Endothelial cell of umbilical vein (primary cell): ENCODE measurements around the gene NARS2. TPM values are rescaled to one million over a fixed set of nuclear protein-coding genes. Genes with fewer than 3 reads are reported as not detected.

Experiments
- BruUV-seq: library from RNA; stranded (reverse); fragments of 400-500 nt; replicated peaks from 2 replicates; lab custom pipeline; 2021; lab: Mats Ljungman, UMichigan
- CTCF ChIA-PET: fragments of 300-600, 350-600 bp; sonication (Branson Sonifier 250); formaldehyde crosslinking; loops from one replicate; lab custom pipeline; 2021; ENCODE audit warnings: antibody characterized with exemption, inconsistent platforms; lab: Charles Lee
- POLR2A ChIA-PET: fragments of 300-600, 350-600 bp; sonication (Branson Sonifier 250); formaldehyde crosslinking; loops from one replicate; lab custom pipeline; 2021; ENCODE audit warnings: antibody characterized with exemption, inconsistent platforms; lab: Charles Lee
- DNase-seq: peaks from one replicate; pipeline ENCODE4 v3.0.0-alpha.2; 2011; ENCODE audit warnings: low read depth, low spot score
- FAIRE-seq: peaks from 2 replicates; lab custom pipeline; 2011; peaks lifted over from hg19 to GRCh38; lab: Jason Lieb, UNC
- H2AFZ ChIP-seq: 2 replicates; pipeline ENCODE4 v1.6.0; 2012; ENCODE audit warnings: low read depth, low read length, control low read depth, inconsistent platforms
- H3K27ac ChIP-seq: 2 replicates; pipeline ENCODE4 v1.5.1; 2011; ENCODE audit warnings: low read depth, mild to moderate bottlenecking, control low read depth, low read length, moderate library complexity; ENCODE audit not compliant: insufficient read depth
- H3K27me3 ChIP-seq, 2 experiments: 2 replicates each; pipeline versions ENCODE4 v1.6.0 to v1.6.1; 2011; ENCODE audit warnings: low read length in 2 of 2, mixed read lengths in 1 of 2; ENCODE audit not compliant: control insufficient read depth in 2 of 2, insufficient read depth in 2 of 2
- H3K36me3 ChIP-seq, 2 experiments: 2 replicates in 1 of 2; 3 replicates in 1 of 2; pipeline ENCODE4 v1.5.1; 2011; ENCODE audit warnings: low read length in 2 of 2, mild to moderate bottlenecking in 1 of 2, moderate library complexity in 1 of 2; ENCODE audit not compliant: control insufficient read depth in 2 of 2, insufficient read depth in 2 of 2; ENCODE audit errors: extremely low read depth in 1 of 2
- H3K4me1 ChIP-seq: 3 replicates; pipeline ENCODE4 v1.5.1; 2011; ENCODE audit warnings: mild to moderate bottlenecking, low read length; ENCODE audit not compliant: control insufficient read depth, insufficient read depth; ENCODE audit errors: extremely low read depth
- H3K4me2 ChIP-seq: 2 replicates; pipeline ENCODE4 v1.6.1; 2011; ENCODE audit warnings: low read length, control low read depth, mixed read lengths; ENCODE audit not compliant: insufficient read depth
- H3K4me3 ChIP-seq, 3 experiments: fragments of 200-600 bp in 1 of 3; sonication (generic), shearing (Covaris generic) in 1 of 3; replicated peaks in 1 of 3; 2 replicates each; pipeline ENCODE4 v1.5.1; 2011 to 2016; ENCODE audit warnings: control low read depth in 3 of 3, low read length in 3 of 3, mild to moderate bottlenecking in 2 of 3, inconsistent platforms in 1 of 3, low read depth in 1 of 3, moderate library complexity in 1 of 3; ENCODE audit not compliant: insufficient read depth in 1 of 3
- H3K79me2 ChIP-seq: 2 replicates; pipeline ENCODE4 v1.6.0; 2012; ENCODE audit warnings: low read length, inconsistent platforms; ENCODE audit not compliant: control insufficient read depth, insufficient read depth
- H3K9ac ChIP-seq: replicated peaks from 2 replicates; pipeline ENCODE3; 2011; ENCODE audit warnings: low read length, control low read depth; ENCODE audit not compliant: insufficient read depth; ENCODE audit errors: extremely low read depth
- H3K9me1 ChIP-seq: replicated peaks from 3 replicates; pipeline ENCODE4 v1.6.0; 2011; ENCODE audit warnings: mild to moderate bottlenecking, low read length; ENCODE audit not compliant: control insufficient read depth, insufficient read depth; ENCODE audit errors: extremely low read depth
- H3K9me3 ChIP-seq: replicated peaks from 2 replicates; pipeline ENCODE4 v1.5.1; 2012; ENCODE audit warnings: low read length, inconsistent platforms; ENCODE audit not compliant: control insufficient read depth, insufficient read depth
- H4K20me1 ChIP-seq: replicated peaks from 2 replicates; pipeline ENCODE3; 2011; ENCODE audit warnings: mild to moderate bottlenecking, low read length; ENCODE audit not compliant: control insufficient read depth, insufficient read depth; ENCODE audit errors: extremely low read depth
- EZH2 ChIP-seq: IDR thresholded peaks from 2 replicates; pipeline ENCODE4 v1.6.1; 2012; ENCODE audit warnings: borderline replicate concordance, low read depth, mild to moderate bottlenecking, moderate library complexity, low read length, inconsistent platforms; ENCODE audit not compliant: severe bottlenecking
- FOS ChIP-seq: IDR thresholded peaks from 2 replicates; pipeline ENCODE4 v1.6.1; 2011; ENCODE audit warnings: mild to moderate bottlenecking, low read length, moderate library complexity, borderline replicate concordance; ENCODE audit not compliant: insufficient read depth
- GATA2 ChIP-seq: IDR thresholded peaks from 2 replicates; pipeline ENCODE4 v1.7.0; 2011; ENCODE audit warnings: low read depth, mild to moderate bottlenecking, moderate library complexity, mixed read lengths, low read length; ENCODE audit not compliant: insufficient read length, insufficient read depth
- JUN ChIP-seq: IDR thresholded peaks from 2 replicates; pipeline ENCODE4 v1.6.1; 2011; ENCODE audit warnings: borderline replicate concordance, low read depth; ENCODE audit not compliant: insufficient read length, insufficient read depth
- MYC ChIP-seq: IDR thresholded peaks from one replicate; pipeline ENCODE4 v1.6.1; 2011; ENCODE audit warnings: mild to moderate bottlenecking, low read depth, low read length
- POLR2A ChIP-seq: IDR thresholded peaks from 2 replicates; pipeline ENCODE4 v1.6.1; 2012; ENCODE audit warnings: low read depth, mild to moderate bottlenecking, control low read depth, low read length
- POLR2AphosphoS5 ChIP-seq: IDR thresholded peaks from 2 replicates; pipeline ENCODE4 v1.6.1; 2012; ENCODE audit warnings: low read depth, mild to moderate bottlenecking, control low read depth, low read length, moderate library complexity; ENCODE audit not compliant: insufficient read depth
- dilution Hi-C: fragments of 300-500 bp; cut with MboI; formaldehyde crosslinking; loops from one replicate; pipeline ENCODE4 v1.15.0; 2019; ENCODE audit warnings: low sequenced_read_pairs; ENCODE audit not compliant: extremely low pct_ligation_motif_present
- intact Hi-C: fragments of 100-400 bp; cut with micrococcal nuclease; formaldehyde crosslinking; loops from one replicate; pipeline ENCODE4 v1.10.0; 2022
- polyA plus RNA-seq, 4 experiments: library from polyadenylated mRNA; depleted of rRNA in 3 of 4; stranded (reverse) in 3 of 4; unstranded in 1 of 4; fragments of >200 nt; gene quantifications; 2 replicates each; pipeline versions ENCODE4 v1.2.1 to v1.2.3, GENCODE V29; 2011 to 2012; ENCODE audit warnings: missing spikeins in 1 of 4
- total RNA-seq: library from RNA; stranded (reverse); gene quantifications from 2 replicates; pipeline ENCODE4 v1.2.3, GENCODE V29; 2021
- TF ChIP-seq, protein P1 (sequence below): IDR thresholded peaks from 2 replicates; pipeline ENCODE4 v1.6.1; 2011; ENCODE audit not compliant: insufficient read depth, insufficient read length
- TF ChIP-seq, protein P2 (sequence below), 2 donors: IDR thresholded peaks; 1 replicate in 1 of 2; 2 replicates in 1 of 2; pipeline ENCODE4 v1.5.1; 2011; ENCODE audit warnings: low read length in 2 of 2, mild to moderate bottlenecking in 2 of 2, moderate library complexity in 2 of 2, control low read depth in 1 of 2, inconsistent platforms in 1 of 2, low read depth in 1 of 2; ENCODE audit not compliant: insufficient read depth in 1 of 2; ENCODE audit errors: extremely low read depth in 1 of 2

NARS2 gene
- total and polyA plus RNA-seq, 2 donors (not counting 3 experiments of a cell fraction or from before 2014, with no cell fraction given): 6.9 to 16.7 TPM

DNA sequence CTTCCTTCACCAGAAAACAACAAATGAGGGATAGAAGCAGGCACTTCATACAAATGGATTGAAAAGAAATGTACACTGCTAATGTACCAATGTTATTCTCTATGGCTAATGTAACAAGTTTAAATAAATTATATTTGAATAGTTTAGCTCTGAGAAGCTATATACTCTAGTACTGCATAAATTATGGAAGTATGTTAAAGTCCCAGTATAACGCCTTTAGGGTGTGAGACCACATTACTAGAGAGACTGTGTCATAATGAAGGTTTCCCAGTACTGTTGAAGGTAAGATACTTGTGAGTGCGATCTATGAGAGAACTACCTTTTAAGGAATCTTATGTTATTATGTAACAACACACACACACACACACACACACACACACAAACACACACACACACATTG, 117.2 kb downstream of the NARS2 start:
- Histone ChIP-seq H3K79me2 (no peaks in the 10 kb centered on the region), H3K4me3 (no peak overlapping the region), H3K9ac (no peak overlapping the region), H3K4me1 (peaks cover 22% of the 10 kb centered on the region), H3K9me3 (no peaks in the 10 kb centered on the region), H2AFZ (no peak overlapping the region), H3K36me3 (peaks cover 0 to 3% of the 10 kb centered on the region in 2 experiments), H3K4me2 (no peak overlapping the region), H3K9me1 (no peaks in the 10 kb centered on the region), H4K20me1 (no peaks in the 10 kb centered on the region), H3K27me3 (no peaks in the 10 kb centered on the region), H3K27ac (no peak overlapping the region)
- FAIRE-seq: no peak
- BruUV-seq: no TSS peak
- POLR2A ChIA-PET: no interaction called here
- TF ChIP-seq MYC: no peak
- intact Hi-C loops (no loop called here), dilution Hi-C loops (no loop called here)
- CTCF ChIA-PET: no interaction called here
- no peak for DNase-seq

- DNase-seq (no peak), FAIRE-seq (no peak)
- no peak overlapping the region for H2AFZ ChIP-seq
- no peak overlapping the region for H3K9ac ChIP-seq
- no peak overlapping the region for H3K27ac ChIP-seq
- H3K9me1 ChIP-seq: no peaks in the 10 kb centered on the region
- H3K79me2 ChIP-seq: no peaks in the 10 kb centered on the region
- H3K27me3 ChIP-seq: no peaks in the 10 kb centered on the region
- no peak overlapping the region for H3K4me2 ChIP-seq
- ChIA-PET POLR2A (no interaction called here), CTCF (interaction anchor here (0.6 to 1.3 kb wide), 2 partner anchors 37 to 111 kb away, joined by 3 to 4 read pairs; no protein-coding TSS in a partner anchor)
- dilution Hi-C loops (no loop called here), intact Hi-C loops (no loop called here)
- no peak overlapping the region for H3K4me3 ChIP-seq
- H3K36me3 ChIP-seq: peaks cover 0 to 3% of the 10 kb centered on the region in 2 experiments
- H3K4me1 ChIP-seq: peaks cover 8% of the 10 kb centered on the region
- H3K9me3 ChIP-seq: no peaks in the 10 kb centered on the region
- TF ChIP-seq POLR2A: no peak
- TF ChIP-seq EZH2: no peak
- TF ChIP-seq GATA2: no peak
- TF ChIP-seq, protein P1, sequence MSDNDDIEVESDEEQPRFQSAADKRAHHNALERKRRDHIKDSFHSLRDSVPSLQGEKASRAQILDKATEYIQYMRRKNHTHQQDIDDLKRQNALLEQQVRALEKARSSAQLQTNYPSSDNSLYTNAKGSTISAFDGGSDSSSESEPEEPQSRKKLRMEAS: no peak
- no peak for TF ChIP-seq FOS
- no peak for TF ChIP-seq JUN
- no peak for TF ChIP-seq MYC
- no peak for TF ChIP-seq POLR2AphosphoS5
- TF ChIP-seq, protein P2, sequence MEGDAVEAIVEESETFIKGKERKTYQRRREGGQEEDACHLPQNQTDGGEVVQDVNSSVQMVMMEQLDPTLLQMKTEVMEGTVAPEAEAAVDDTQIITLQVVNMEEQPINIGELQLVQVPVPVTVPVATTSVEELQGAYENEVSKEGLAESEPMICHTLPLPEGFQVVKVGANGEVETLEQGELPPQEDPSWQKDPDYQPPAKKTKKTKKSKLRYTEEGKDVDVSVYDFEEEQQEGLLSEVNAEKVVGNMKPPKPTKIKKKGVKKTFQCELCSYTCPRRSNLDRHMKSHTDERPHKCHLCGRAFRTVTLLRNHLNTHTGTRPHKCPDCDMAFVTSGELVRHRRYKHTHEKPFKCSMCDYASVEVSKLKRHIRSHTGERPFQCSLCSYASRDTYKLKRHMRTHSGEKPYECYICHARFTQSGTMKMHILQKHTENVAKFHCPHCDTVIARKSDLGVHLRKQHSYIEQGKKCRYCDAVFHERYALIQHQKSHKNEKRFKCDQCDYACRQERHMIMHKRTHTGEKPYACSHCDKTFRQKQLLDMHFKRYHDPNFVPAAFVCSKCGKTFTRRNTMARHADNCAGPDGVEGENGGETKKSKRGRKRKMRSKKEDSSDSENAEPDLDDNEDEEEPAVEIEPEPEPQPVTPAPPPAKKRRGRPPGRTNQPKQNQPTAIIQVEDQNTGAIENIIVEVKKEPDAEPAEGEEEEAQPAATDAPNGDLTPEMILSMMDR (IDR thresholded peaks at IDR 0.05; ENCODE audit: extremely low read depth in 1 of 2, insufficient read depth in 1 of 2, low read depth in 1 of 2, low read length in 2 of 2): no peak
- no peaks in the 10 kb centered on the region for H4K20me1 ChIP-seq
- no TSS peak for BruUV-seq
These were observed 121.3 kb downstream of the NARS2 start for GRCh38 chr11:78453140-78453935.
